Activated T-cell treated with anti-CD3 and anti-CD28 coated beads, Interleukin-2, amount 50 U/mL, for 4 hours (primary cell): Measurements from ENCODE around the gene MYL6. TPM values are rescaled to one million over a fixed set of nuclear protein-coding genes. Genes with fewer than 3 reads are reported as not detected.
"Not testable (repeated sequence)": the region's sequence is repeated elsewhere in the genome, so short reads cannot be mapped to it uniquely, and the experiment has no call there.

Experiments used
- ATAC-seq, 2 donors: fragments of 200-7000 bp; cut with Tn5 transposase; one replicate each; pipeline ENCODE4 v1.10.0; 2021
- DNase-seq: peaks from one replicate; pipeline ENCODE4 v3.0.0-alpha.2; 2020
- H3K27me3 Mint-ChIP-seq: one replicate; pipeline ENCODE4 v1.8.0; 2021; ENCODE audit warnings: low read depth, mixed read lengths
- H3K36me3 Mint-ChIP-seq: one replicate; pipeline ENCODE4 v1.8.0; 2022; ENCODE audit warnings: mixed read lengths; ENCODE audit not compliant: insufficient read depth
- H3K4me1 Mint-ChIP-seq: one replicate; pipeline ENCODE4 v1.8.0; 2021; ENCODE audit warnings: low read depth, mixed read lengths
- H3K4me3 Mint-ChIP-seq: one replicate; pipeline ENCODE4 v1.8.0; 2021; ENCODE audit warnings: mild to moderate bottlenecking, moderate library complexity, mixed read lengths
- H3K9me3 Mint-ChIP-seq: one replicate; pipeline ENCODE4 v1.8.0; 2021; ENCODE audit warnings: mixed read lengths
- total RNA-seq, 3 donors: library from RNA; stranded (reverse); gene quantifications; one replicate each; pipeline ENCODE4 v1.2.1, GENCODE V29; 2021

The MYL6 gene
- total RNA-seq, result 100 to 1,000 TPM; 684 to 725 (median 686) TPM

GRCh38 chr12:56158029-56158925 is at the start of gene MYL6:
Gene MYL6, plus strand, starts transcription at chr12:56158359. Its CDS starts 43 bp downstream, at chr12:56158402.
- H3K9me3 Mint-ChIP-seq, result no peaks in the 10 kb centered on the region
- H3K4me3 Mint-ChIP-seq, result peak within 1 kb of the TSS; percentile 95
- no peaks in the 10 kb centered on the region for H3K27me3 Mint-ChIP-seq
- peaks cover 35% of the 10 kb centered on the region for H3K4me1 Mint-ChIP-seq
- ATAC-seq, result peak; percentile 88 to 89
- H3K36me3 Mint-ChIP-seq, result peaks cover 28% of the 10 kb centered on the region
- DNase-seq, result peak; percentile 85

DNA sequence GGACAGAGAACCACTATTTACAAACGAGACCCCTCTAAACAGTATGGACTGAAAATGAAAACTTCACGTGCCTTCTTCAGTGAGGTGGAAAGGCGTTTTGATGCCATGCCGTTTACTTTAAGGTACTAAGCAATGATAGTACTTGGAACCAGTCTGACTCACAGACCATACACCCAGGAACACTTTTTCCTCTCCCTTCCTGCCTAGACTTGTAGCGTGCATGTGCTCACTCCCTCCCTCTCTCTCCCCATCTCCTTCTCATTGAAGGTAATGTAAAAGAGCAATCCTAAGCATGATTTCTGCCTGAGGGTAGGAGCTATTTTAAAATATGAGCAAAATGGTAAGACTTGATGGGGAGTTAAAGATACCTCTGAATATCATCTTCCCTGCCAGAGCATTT is 47.6 kb upstream of the MYL6 start:
- no peak for ATAC-seq
- peaks cover 59% of the 10 kb centered on the region for H3K36me3 Mint-ChIP-seq
- H3K4me3 Mint-ChIP-seq, result no peak overlapping the region
- no peaks in the 10 kb centered on the region for H3K27me3 Mint-ChIP-seq
- DNase-seq, result no peak
- no peaks in the 10 kb centered on the region for H3K9me3 Mint-ChIP-seq
- peaks cover 19% of the 10 kb centered on the region for H3K4me1 Mint-ChIP-seq

GRCh38 chr12:56114084-56114483 is 44.1 kb upstream of the MYL6 start:
- Mint-ChIP-seq H3K4me3 (no peak overlapping the region), H3K36me3 (peaks cover 49% of the 10 kb centered on the region), H3K9me3 (no peaks in the 10 kb centered on the region), H3K27me3 (no peaks in the 10 kb centered on the region), H3K4me1 (peaks cover 13% of the 10 kb centered on the region)
- ATAC-seq (no peak), DNase-seq (no peak)

DNA sequence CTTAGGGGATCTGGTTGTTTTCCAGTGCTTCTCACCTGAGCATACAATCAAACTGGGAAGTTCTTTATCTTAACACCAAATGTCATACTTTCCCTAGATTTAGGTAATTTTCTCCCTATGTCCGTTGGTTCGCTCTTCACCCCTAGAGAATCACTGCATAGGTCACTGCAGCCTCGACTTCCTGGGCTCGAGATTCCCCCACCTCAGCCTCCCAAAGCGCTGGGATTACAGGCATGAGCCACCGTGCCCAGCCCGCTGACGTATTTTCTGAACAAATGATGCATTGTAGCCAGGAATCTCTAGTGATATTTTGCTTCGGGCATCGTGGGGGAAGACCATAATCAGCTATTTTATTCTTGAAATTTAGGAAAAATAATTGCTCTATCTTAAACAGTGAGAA is 42.8 kb upstream of the MYL6 start:
- Mint-ChIP-seq H3K9me3 (no peaks in the 10 kb centered on the region), H3K4me3 (peak overlapping the region; percentile 99), H3K4me1 (peaks cover 25% of the 10 kb centered on the region), H3K36me3 (peaks cover 42% of the 10 kb centered on the region), H3K27me3 (no peaks in the 10 kb centered on the region)
- ATAC-seq (no peak), DNase-seq (no peak)

GRCh38 chr12:56116267-56117081 is 41.7 kb upstream of the MYL6 start, which contains the start of gene RPL41:
Gene RPL41, plus strand, starts transcription at chr12:56116633.
- Mint-ChIP-seq H3K36me3 (peaks cover 38% of the 10 kb centered on the region), H3K4me3 (peak within 1 kb of the TSS; percentile 99), H3K4me1 (peaks cover 25% of the 10 kb centered on the region)

GRCh38 chr12:56117082-56117706 is 41.0 kb upstream of the MYL6 start:
- not testable (repeated sequence) for DNase-seq, H3K27me3 Mint-ChIP-seq, H3K9me3 Mint-ChIP-seq, ATAC-seq
- H3K4me3 Mint-ChIP-seq, result peak overlapping the region; percentile 99
- peaks cover 25% of the 10 kb centered on the region for H3K4me1 Mint-ChIP-seq
- peaks cover 33% of the 10 kb centered on the region for H3K36me3 Mint-ChIP-seq

More at GRCh38 chr12:56116267-56117081, 41.7 kb upstream of the MYL6 start, which contains the start of gene RPL41:
- peak; percentile 94 for DNase-seq
- Mint-ChIP-seq H3K9me3 (no peaks in the 10 kb centered on the region), H3K27me3 (no peaks in the 10 kb centered on the region)
- peak; percentile 49 to 50 for ATAC-seq

- H3K9me3 Mint-ChIP-seq, result no peaks in the 10 kb centered on the region
- ATAC-seq (peak; percentile 86 to 89), DNase-seq (peak; percentile 94)
- H3K27me3 Mint-ChIP-seq, result no peaks in the 10 kb centered on the region
- peak within 1 kb of the TSS; percentile 99 for H3K4me3 Mint-ChIP-seq
- H3K36me3 Mint-ChIP-seq, result peaks cover 36% of the 10 kb centered on the region
- H3K4me1 Mint-ChIP-seq, result peaks cover 25% of the 10 kb centered on the region
Measured at GRCh38 chr12:56117778-56118687, 40.1 kb upstream of the MYL6 start, which contains the start of gene ZC3H10. Gene ZC3H10, plus strand, starts transcription at chr12:56118266. Its CDS starts 2,297 bp downstream, at chr12:56120563.

DNA sequence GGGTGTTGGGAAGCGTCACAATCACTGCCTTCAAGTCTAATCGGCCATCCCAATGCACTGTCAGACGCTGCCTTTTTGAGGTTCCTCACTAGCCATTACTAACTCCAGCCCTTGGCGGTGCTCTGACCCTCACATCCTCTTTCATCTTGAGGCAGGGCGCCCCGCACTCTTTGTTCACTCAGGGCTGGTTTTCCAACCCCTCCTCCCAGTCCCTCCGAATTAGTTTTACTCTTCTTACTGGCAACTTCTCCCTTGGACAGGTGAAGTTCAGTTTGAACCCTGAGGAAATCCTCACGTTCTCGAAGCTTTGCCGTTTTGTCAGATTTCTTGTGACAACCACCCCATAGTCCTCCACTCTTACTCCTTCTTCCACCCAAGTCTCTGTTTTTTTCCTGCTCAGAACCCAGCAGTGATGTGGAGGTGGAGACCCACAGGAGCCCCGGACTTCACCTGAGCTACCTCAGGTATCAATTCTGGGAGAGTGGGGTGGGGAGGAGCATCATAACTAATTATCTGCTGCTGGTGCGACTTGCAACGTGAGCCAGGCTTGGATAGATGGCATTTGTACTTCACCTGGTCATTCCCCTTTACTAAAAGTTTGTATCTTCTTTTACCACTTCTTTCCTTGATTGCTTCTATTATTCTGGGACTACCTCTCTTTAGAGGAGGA is 39.3 kb upstream of the MYL6 start:
- H3K9me3 Mint-ChIP-seq, result no peaks in the 10 kb centered on the region
- DNase-seq (no peak), ATAC-seq (no peak)
- H3K4me1 Mint-ChIP-seq, result peaks cover 27% of the 10 kb centered on the region
- H3K4me3 Mint-ChIP-seq, result peak overlapping the region; percentile 99
- no peaks in the 10 kb centered on the region for H3K27me3 Mint-ChIP-seq
- peaks cover 28% of the 10 kb centered on the region for H3K36me3 Mint-ChIP-seq

DNA sequence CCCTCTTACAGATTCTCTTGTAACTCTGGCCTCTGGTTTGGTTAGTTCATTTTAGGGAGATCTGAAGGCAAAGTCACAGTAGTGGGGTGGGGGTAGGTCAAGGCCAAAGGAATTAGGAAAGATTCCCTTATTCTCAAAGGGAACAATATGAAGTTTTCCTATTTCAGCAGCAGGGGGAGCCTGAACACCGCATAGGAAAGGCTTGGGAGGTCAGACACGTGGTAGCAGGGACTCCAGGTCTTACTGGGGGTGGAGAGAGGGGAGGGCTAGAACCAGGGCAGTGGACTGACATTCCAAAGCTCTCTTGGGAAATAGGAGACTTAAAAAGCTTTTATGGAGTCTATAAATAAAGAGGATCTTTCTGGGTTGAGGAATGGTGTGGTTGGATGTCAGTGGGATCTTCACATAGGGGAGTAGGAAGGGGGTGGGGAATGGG is 38.8 kb upstream of the MYL6 start:
- peak overlapping the region; percentile 99 for H3K4me3 Mint-ChIP-seq
- H3K9me3 Mint-ChIP-seq, result no peaks in the 10 kb centered on the region
- ATAC-seq (no peak), DNase-seq (peak; percentile 55)
- H3K36me3 Mint-ChIP-seq, result peaks cover 25% of the 10 kb centered on the region
- H3K27me3 Mint-ChIP-seq, result no peaks in the 10 kb centered on the region
- peaks cover 32% of the 10 kb centered on the region for H3K4me1 Mint-ChIP-seq

- Mint-ChIP-seq H3K9me3 (no peaks in the 10 kb centered on the region), H3K27me3 (no peaks in the 10 kb centered on the region), H3K4me3 (no peak overlapping the region), H3K4me1 (peaks cover 33% of the 10 kb centered on the region), H3K36me3 (peaks cover 25% of the 10 kb centered on the region)
- ATAC-seq (no peak), DNase-seq (no peak)
Measured at GRCh38 chr12:56120158-56120846, 37.9 kb upstream of the MYL6 start.

DNA sequence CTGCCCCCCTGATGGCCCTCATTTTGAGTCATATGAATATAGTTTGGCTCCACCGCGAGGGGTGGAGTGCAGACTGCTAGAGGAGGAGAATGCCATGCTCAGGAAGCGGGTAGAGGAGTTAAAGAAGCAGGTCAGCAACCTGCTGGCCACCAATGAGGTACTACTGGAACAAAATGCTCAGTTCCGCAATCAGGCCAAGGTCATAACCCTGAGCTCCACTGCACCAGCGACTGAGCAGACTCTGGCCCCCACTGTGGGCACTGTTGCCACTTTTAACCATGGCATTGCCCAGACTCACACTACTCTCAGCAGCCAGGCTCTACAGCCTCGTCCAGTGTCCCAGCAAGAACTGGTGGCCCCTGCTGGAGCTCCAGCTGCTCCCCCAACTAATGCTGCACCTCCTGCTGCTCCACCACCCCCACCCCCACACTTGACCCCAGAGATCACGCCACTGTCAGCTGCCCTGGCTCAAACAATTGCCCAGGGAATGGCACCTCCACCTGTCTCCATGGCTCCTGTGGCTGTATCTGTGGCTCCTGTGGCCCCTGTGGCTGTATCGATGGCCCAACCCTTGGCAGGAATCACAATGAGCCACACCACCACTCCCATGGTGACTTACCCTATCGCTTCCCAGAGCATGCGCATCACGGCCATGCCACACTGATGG is 36.8 kb upstream of the MYL6 start:
- no peak overlapping the region for H3K4me3 Mint-ChIP-seq
- no peaks in the 10 kb centered on the region for H3K9me3 Mint-ChIP-seq
- ATAC-seq, result no peak
- no peak for DNase-seq
- H3K4me1 Mint-ChIP-seq, result peaks cover 34% of the 10 kb centered on the region
- H3K36me3 Mint-ChIP-seq, result peaks cover 25% of the 10 kb centered on the region
- no peaks in the 10 kb centered on the region for H3K27me3 Mint-ChIP-seq

GRCh38 chr12:56122637-56123036 is 35.5 kb upstream of the MYL6 start:
- ATAC-seq, result no peak
- no peak overlapping the region for H3K4me3 Mint-ChIP-seq
- H3K4me1 Mint-ChIP-seq, result peaks cover 47% of the 10 kb centered on the region
- no peak for DNase-seq
- H3K9me3 Mint-ChIP-seq, result no peaks in the 10 kb centered on the region
- no peaks in the 10 kb centered on the region for H3K27me3 Mint-ChIP-seq
- H3K36me3 Mint-ChIP-seq, result peaks cover 14% of the 10 kb centered on the region
